GM23248 (cell line): Measurements from ENCODE around the gene TMEM200C.

Experiments
- EZH2 ChIP-seq: fragments of 200-600 bp; sonication (generic); IDR thresholded peaks from 2 replicates; pipeline ENCODE4 v1.6.1; 2018; ENCODE audit warnings: antibody characterized with exemption, mild to moderate bottlenecking; ENCODE audit not compliant: insufficient read depth, poor library complexity, severe bottlenecking
- EZH2phosphoT487 ChIP-seq: fragments of 200-600 bp; sonication (generic); IDR thresholded peaks from 2 replicates; pipeline ENCODE4 v1.6.1; 2018; ENCODE audit warnings: antibody characterized with exemption, moderate library complexity, mild to moderate bottlenecking, low read depth; ENCODE audit not compliant: insufficient read depth

DNA sequence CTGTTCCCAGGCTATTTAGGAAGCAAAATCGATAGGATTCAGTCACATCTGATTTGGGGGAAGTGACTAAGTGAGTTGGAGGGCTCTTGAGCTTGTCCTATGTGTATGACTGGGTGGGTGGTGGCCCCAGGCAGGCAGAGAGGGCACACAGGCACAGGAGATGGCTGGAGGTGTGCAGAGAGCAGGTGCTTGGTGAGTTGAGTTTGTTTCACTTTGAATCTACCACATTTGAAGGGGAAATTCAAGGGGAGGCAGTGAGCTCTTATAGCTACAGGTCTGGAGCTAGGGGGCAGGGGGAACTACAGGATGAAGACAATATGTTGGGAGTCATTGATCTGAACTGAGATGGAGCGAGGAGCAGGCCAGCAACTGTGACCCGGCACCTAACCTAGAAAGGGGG is 42.5 kb upstream of the TMEM200C start:
- TF ChIP-seq EZH2phosphoT487, result no peak
- no peak for TF ChIP-seq EZH2
